CD8-positive, alpha-beta memory T cell (primary cell): ENCODE data around the gene TEKT3. TPM values are rescaled to one million over a fixed set of nuclear protein-coding genes. Genes with fewer than 3 reads are reported as not detected.

ENCODE experiments used
- CTCF ChIA-PET: fragments of 350-600 bp; sonication (Branson Sonifier 250); formaldehyde crosslinking; loops from one replicate; lab custom pipeline; 2021; ENCODE audit warnings: antibody characterized with exemption; lab: Charles Lee
- POLR2A ChIA-PET: fragments of 350-600 bp; sonication (Branson Sonifier 250); formaldehyde crosslinking; loops from one replicate; lab custom pipeline; 2021; ENCODE audit warnings: antibody characterized with exemption; lab: Charles Lee
- DNase-seq, 5 donors: peaks; one replicate each; pipeline versions ENCODE4 v3.0.0 to v3.0.0-alpha.2; 2020 to 2022; ENCODE audit warnings: mixed read lengths in 1 of 5
- H3K27ac ChIP-seq: one replicate; pipeline ENCODE4 v1.7.0; 2013; ENCODE audit warnings: low read depth, mild to moderate bottlenecking, low read length, moderate library complexity
- H3K27me3 ChIP-seq: 2 replicates; pipeline ENCODE4 v1.7.0; 2013; ENCODE audit warnings: low read length, mild to moderate bottlenecking; ENCODE audit not compliant: insufficient read depth, poor library complexity, severe bottlenecking
- H3K36me3 ChIP-seq: 2 replicates; pipeline ENCODE4 v1.7.0; 2013; ENCODE audit warnings: mild to moderate bottlenecking, low read length, moderate library complexity; ENCODE audit not compliant: insufficient read depth
- H3K4me1 ChIP-seq: 2 replicates; pipeline ENCODE4 v1.7.0; 2013; ENCODE audit warnings: mild to moderate bottlenecking, low read length, moderate library complexity; ENCODE audit not compliant: insufficient read depth
- H3K4me3 ChIP-seq: 2 replicates; pipeline ENCODE4 v1.7.0; 2013; ENCODE audit warnings: mild to moderate bottlenecking, low read length
- H3K9me3 ChIP-seq: 2 replicates; pipeline ENCODE4 v1.7.0; 2013; ENCODE audit warnings: mild to moderate bottlenecking, low read length
- H3K27ac Mint-ChIP-seq, 8 donors: one replicate each; pipeline ENCODE4 v1.8.0; 2020 to 2021; ENCODE audit warnings: mixed read lengths in 8 of 8, mild to moderate bottlenecking in 6 of 8, inconsistent platforms in 3 of 8, moderate library complexity in 3 of 8
- H3K27me3 Mint-ChIP-seq, 2 donors: one replicate each; pipeline ENCODE4 v1.8.0; 2020 to 2021; ENCODE audit warnings: mixed read lengths in 2 of 2, mild to moderate bottlenecking in 1 of 2, moderate library complexity in 1 of 2
- H3K36me3 Mint-ChIP-seq, 3 donors: one replicate each; pipeline ENCODE4 v1.8.0; 2020 to 2021; ENCODE audit warnings: mixed read lengths in 3 of 3, inconsistent platforms in 1 of 3, mild to moderate bottlenecking in 1 of 3
- H3K4me1 Mint-ChIP-seq, 3 donors: one replicate each; pipeline ENCODE4 v1.8.0; 2020 to 2021; ENCODE audit warnings: mixed read lengths in 3 of 3, inconsistent platforms in 1 of 3, mild to moderate bottlenecking in 1 of 3
- H3K4me3 Mint-ChIP-seq, 7 donors: one replicate each; pipeline ENCODE4 v1.8.0; 2020 to 2021; ENCODE audit warnings: mixed read lengths in 7 of 7, mild to moderate bottlenecking in 6 of 7, moderate library complexity in 4 of 7, inconsistent platforms in 2 of 7
- H3K9me3 Mint-ChIP-seq, 5 donors: one replicate each; pipeline ENCODE4 v1.8.0; 2020 to 2022; ENCODE audit warnings: mixed read lengths in 5 of 5, mild to moderate bottlenecking in 3 of 5, moderate library complexity in 2 of 5, inconsistent platforms in 1 of 5
- polyA plus RNA-seq: library from polyadenylated mRNA; unstranded; fragments of 300-500 nt; fragmentation: Illumina TruSeq; gene quantifications from one replicate; pipeline ENCODE4 v1.2.3, GENCODE V29; 2021
- total RNA-seq, 2 experiments: library from RNA; stranded (reverse); gene quantifications; one replicate each; pipeline ENCODE4 v1.2.3, GENCODE V29; 2021

Gene TEKT3
- total and polyA plus RNA-seq, 3 experiments from 2014 or later = not detected

GRCh38 chr17:15267996-15268395 is 73.4 kb downstream of the TEKT3 start:
- H3K27me3 ChIP-seq = peaks cover 10% of the 10 kb centered on the region
- peaks cover 0 to 7% (median 6%) of the 10 kb centered on the region in 3 donors for H3K4me1 Mint-ChIP-seq
- peaks cover 0 to 1% (median 0%) of the 10 kb centered on the region in 3 donors for H3K36me3 Mint-ChIP-seq
- H3K27ac ChIP-seq = no peak overlapping the region
- no peaks in the 10 kb centered on the region for H3K36me3 ChIP-seq
- H3K27me3 Mint-ChIP-seq = peaks cover 20 to 52% of the 10 kb centered on the region in 2 donors
- CTCF ChIA-PET = interaction anchor here (0.9 kb wide), 1 partner anchor 9 kb away, joined by 3 read pairs; no protein-coding TSS in a partner anchor
- no peak for DNase-seq
- POLR2A ChIA-PET = interaction anchor here (0.6 kb wide), 1 partner anchor 733 kb away, joined by 3 read pairs; no protein-coding TSS in a partner anchor
- H3K27ac Mint-ChIP-seq = no peak overlapping the region
- H3K9me3 ChIP-seq = no peaks in the 10 kb centered on the region
- H3K4me1 ChIP-seq = no peaks in the 10 kb centered on the region
- no peaks in the 10 kb centered on the region for H3K9me3 Mint-ChIP-seq
- no peak overlapping the region for H3K4me3 Mint-ChIP-seq
- no peak overlapping the region for H3K4me3 ChIP-seq

GRCh38 chr17:15266325-15267125 is 74.9 kb downstream of the TEKT3 start:
- Histone ChIP-seq H3K27ac (no peak overlapping the region), H3K27me3 (peaks cover 17% of the 10 kb centered on the region), H3K9me3 (no peaks in the 10 kb centered on the region), H3K36me3 (no peaks in the 10 kb centered on the region), H3K4me1 (peaks cover under 1% of the 10 kb centered on the region), H3K4me3 (no peak overlapping the region)
- no peak for DNase-seq
- POLR2A ChIA-PET = no interaction called here
- Mint-ChIP-seq H3K4me3 (peak overlapping the region in 1 of 7 donors; percentile 2), H3K4me1 (peaks cover 4 to 15% (median 11%) of the 10 kb centered on the region in 3 donors), H3K27ac (no peak overlapping the region), H3K9me3 (no peaks in the 10 kb centered on the region), H3K27me3 (peaks cover 23 to 63% of the 10 kb centered on the region in 2 donors), H3K36me3 (no peaks in the 10 kb centered on the region)
- CTCF ChIA-PET = no interaction called here

GRCh38 chr17:15265131-15265530 is 76.3 kb downstream of the TEKT3 start, which contains the start of gene PMP22:
PMP22 (minus strand) TSS chr17:15265326; CDS start chr17:15260727, 4,599 bp downstream.
- Mint-ChIP-seq H3K36me3 (no peaks in the 10 kb centered on the region), H3K9me3 (no peaks in the 10 kb centered on the region), H3K4me3 (no peak within 1 kb of the TSS), H3K4me1 (peaks cover 8 to 21% (median 10%) of the 10 kb centered on the region in 3 donors), H3K27ac (peak within 1 kb of the TSS in 1 of 8 donors; percentile 76), H3K27me3 (peaks cover 25 to 74% of the 10 kb centered on the region in 2 donors)
- DNase-seq = no peak
- H3K36me3 ChIP-seq = no peaks in the 10 kb centered on the region
- H3K4me1 ChIP-seq = peaks cover 7% of the 10 kb centered on the region
- ChIA-PET CTCF (no interaction called here), POLR2A (no interaction called here)
- H3K9me3 ChIP-seq = no peaks in the 10 kb centered on the region
- H3K4me3 ChIP-seq = no peak within 1 kb of the TSS
- H3K27ac ChIP-seq = no peak within 1 kb of the TSS
- H3K27me3 ChIP-seq = peaks cover 25% of the 10 kb centered on the region

GRCh38 chr17:15264542-15264941 is 76.9 kb downstream of the TEKT3 start:
- peaks cover 8% of the 10 kb centered on the region for H3K4me1 ChIP-seq
- no peak for DNase-seq
- Mint-ChIP-seq H3K4me3 (no peak overlapping the region), H3K27ac (peak overlapping the region in 1 of 8 donors; percentile 76), H3K36me3 (no peaks in the 10 kb centered on the region), H3K27me3 (peaks cover 26 to 76% of the 10 kb centered on the region in 2 donors), H3K4me1 (peaks cover 9 to 23% (median 11%) of the 10 kb centered on the region in 3 donors), H3K9me3 (no peaks in the 10 kb centered on the region)
- ChIA-PET POLR2A (no interaction called here), CTCF (no interaction called here)
- H3K27ac ChIP-seq = no peak overlapping the region
- H3K36me3 ChIP-seq = no peaks in the 10 kb centered on the region
- no peak overlapping the region for H3K4me3 ChIP-seq
- H3K9me3 ChIP-seq = no peaks in the 10 kb centered on the region
- peaks cover 29% of the 10 kb centered on the region for H3K27me3 ChIP-seq

- Mint-ChIP-seq H3K4me3 (no peak overlapping the region), H3K27ac (no peak overlapping the region), H3K36me3 (no peaks in the 10 kb centered on the region), H3K27me3 (peaks cover 29 to 84% of the 10 kb centered on the region in 2 donors), H3K4me1 (peaks cover 9 to 23% (median 11%) of the 10 kb centered on the region in 3 donors), H3K9me3 (no peaks in the 10 kb centered on the region)
- no peak for DNase-seq
- peaks cover 29% of the 10 kb centered on the region for H3K27me3 ChIP-seq
- H3K9me3 ChIP-seq = no peaks in the 10 kb centered on the region
- no peaks in the 10 kb centered on the region for H3K36me3 ChIP-seq
- H3K4me1 ChIP-seq = peaks cover 8% of the 10 kb centered on the region
- no peak overlapping the region for H3K27ac ChIP-seq
- POLR2A ChIA-PET = no interaction called here
- CTCF ChIA-PET = no interaction called here
- no peak overlapping the region for H3K4me3 ChIP-seq
Measured at GRCh38 chr17:15263680-15264079, 77.7 kb downstream of the TEKT3 start.

GRCh38 chr17:15263206-15263579 is 78.2 kb downstream of the TEKT3 start:
- H3K9me3 Mint-ChIP-seq = no peaks in the 10 kb centered on the region
- ChIA-PET POLR2A (no interaction called here), CTCF (interaction anchor here (0.6 kb wide), 1 partner anchor 55 kb away, joined by 4 read pairs; no protein-coding TSS in a partner anchor)
- Histone ChIP-seq H3K36me3 (no peaks in the 10 kb centered on the region), H3K9me3 (no peaks in the 10 kb centered on the region), H3K4me1 (peaks cover 8% of the 10 kb centered on the region), H3K27me3 (peaks cover 29% of the 10 kb centered on the region), H3K27ac (no peak overlapping the region), H3K4me3 (no peak overlapping the region)
- peaks cover 29 to 89% of the 10 kb centered on the region in 2 donors for H3K27me3 Mint-ChIP-seq
- no peak for DNase-seq
- no peak overlapping the region for H3K4me3 Mint-ChIP-seq
- no peaks in the 10 kb centered on the region for H3K36me3 Mint-ChIP-seq
- H3K4me1 Mint-ChIP-seq = peaks cover 9 to 23% (median 11%) of the 10 kb centered on the region in 3 donors
- no peak overlapping the region for H3K27ac Mint-ChIP-seq

GRCh38 chr17:15262291-15263205 is 78.8 kb downstream of the TEKT3 start:
- ChIA-PET CTCF (interaction anchor here (0.6 kb wide), 1 partner anchor 55 kb away, joined by 4 read pairs; no protein-coding TSS in a partner anchor), POLR2A (no interaction called here)
- Mint-ChIP-seq H3K27ac (no peak overlapping the region), H3K36me3 (no peaks in the 10 kb centered on the region), H3K27me3 (peaks cover 28 to 86% of the 10 kb centered on the region in 2 donors), H3K9me3 (no peaks in the 10 kb centered on the region), H3K4me3 (peak overlapping the region in 1 of 7 donors; percentile 43), H3K4me1 (peaks cover 11 to 23% (median 17%) of the 10 kb centered on the region in 3 donors)
- H3K4me3 ChIP-seq = no peak overlapping the region
- no peaks in the 10 kb centered on the region for H3K9me3 ChIP-seq
- H3K27me3 ChIP-seq = peaks cover 29% of the 10 kb centered on the region
- H3K4me1 ChIP-seq = peaks cover 8% of the 10 kb centered on the region
- H3K27ac ChIP-seq = no peak overlapping the region
- DNase-seq = no peak
- H3K36me3 ChIP-seq = no peaks in the 10 kb centered on the region
